ENCODE results near the gene NR6A1.
"Not testable (repeated sequence)": the region's sequence is repeated elsewhere in the genome, so short reads cannot be mapped to it uniquely, and the experiment has no call there.

The NR6A1 gene

DNA sequence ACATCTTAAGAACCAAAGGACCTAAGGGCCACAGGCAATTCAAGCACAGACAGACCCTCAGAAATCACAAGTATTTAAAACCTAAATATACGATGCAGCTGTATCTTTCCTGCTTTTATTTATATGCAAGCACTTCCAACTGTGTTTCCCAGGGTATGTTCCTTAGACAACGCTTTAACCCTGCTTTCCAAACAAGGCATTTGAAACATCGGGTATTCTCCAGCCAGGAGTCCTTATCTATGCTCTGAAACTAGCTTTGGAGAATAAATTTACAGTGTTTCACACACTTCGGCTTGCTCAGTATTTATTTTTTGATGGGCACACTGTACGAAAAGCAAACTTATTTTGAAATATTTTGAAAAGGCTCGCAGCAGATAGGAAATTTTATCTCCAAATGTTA, 13.5 kb downstream of the NR6A1 start:
- DNase-seq, result no peak

- no peak for DNase-seq
Observed at GRCh38 chr9:124756011-124756410, 15.1 kb downstream of the NR6A1 start.

DNA sequence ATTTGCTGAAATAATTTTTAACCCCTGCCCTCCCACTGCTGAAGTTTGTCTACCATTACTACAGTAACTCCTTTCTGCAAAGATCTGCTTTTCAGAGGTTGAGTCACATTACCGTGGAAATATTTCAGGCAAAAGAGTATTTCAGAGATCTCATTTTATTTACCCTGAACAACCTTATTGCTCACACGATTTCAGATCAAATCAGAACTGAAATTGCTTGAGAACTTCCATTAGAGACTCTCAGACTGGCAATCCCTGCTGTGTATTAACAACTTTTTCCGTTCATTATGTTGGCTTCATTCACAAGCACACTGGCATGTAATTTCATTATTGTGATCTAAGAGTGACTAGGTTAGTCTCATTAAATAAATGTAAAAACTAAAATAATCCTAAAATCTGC, 16.1 kb downstream of the NR6A1 start:
- DNase-seq, result no peak

DNA sequence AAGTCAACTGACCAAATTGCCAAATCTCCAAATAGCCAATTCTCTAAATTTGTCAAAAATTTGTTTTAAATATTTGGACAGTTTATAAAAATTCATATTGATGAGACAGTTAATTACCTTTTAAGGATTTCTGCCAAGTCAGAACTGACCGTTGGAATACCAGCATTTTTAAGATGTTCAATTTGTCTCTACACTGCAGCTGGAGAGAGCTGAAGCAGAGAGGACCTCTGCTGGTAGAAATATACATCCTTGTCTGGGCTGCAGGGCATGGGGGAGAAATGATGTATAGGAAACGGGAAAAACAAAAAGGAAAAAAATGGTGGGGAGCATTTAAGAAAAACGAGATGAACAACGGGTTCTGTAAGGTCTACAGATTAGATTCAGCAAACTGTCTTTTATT, 16.8 kb downstream of the NR6A1 start:
- DNase-seq, result no peak

DNA sequence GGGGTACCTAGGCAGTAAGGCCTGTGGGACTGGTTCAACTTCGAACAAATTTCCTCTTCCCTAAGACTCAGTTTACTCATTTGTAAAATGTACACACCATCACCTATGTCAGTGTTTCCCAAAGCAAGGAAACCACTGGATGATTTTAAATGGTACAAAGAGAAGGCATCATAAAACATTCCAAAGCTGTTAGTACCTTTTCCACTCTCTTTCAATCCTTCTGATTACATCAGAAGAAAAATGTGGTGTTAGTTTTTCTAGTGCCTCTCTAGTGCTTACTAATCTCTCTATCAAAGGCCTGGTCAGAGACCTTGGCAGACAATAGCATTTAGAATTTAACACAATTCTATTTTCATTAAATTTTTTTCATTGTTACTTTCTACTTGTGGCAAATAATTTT, 18.1 kb downstream of the NR6A1 start:
- DNase-seq, result no peak

DNA sequence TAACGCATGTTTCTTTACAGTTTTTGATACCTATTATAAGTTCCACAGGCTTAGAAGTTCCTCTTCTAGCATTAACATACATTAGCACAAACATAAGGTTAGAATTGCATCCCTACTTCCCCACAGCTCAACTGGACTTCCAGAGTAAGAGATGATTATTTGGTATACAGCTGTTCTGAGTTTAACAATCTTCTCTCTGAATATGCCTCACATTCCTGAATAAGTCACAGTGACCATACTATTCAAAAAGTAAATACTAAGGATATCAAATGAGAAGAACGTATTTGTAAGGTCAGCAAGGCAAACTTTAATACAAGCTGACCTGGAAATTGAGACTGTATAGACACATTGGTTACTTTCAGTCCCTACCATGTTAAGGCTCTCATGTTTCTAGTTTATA, 21.3 kb downstream of the NR6A1 start:
- no peak for DNase-seq

GRCh38 chr9:124749284-124749683, 21.8 kb downstream of the NR6A1 start:
- no peak for DNase-seq

DNA sequence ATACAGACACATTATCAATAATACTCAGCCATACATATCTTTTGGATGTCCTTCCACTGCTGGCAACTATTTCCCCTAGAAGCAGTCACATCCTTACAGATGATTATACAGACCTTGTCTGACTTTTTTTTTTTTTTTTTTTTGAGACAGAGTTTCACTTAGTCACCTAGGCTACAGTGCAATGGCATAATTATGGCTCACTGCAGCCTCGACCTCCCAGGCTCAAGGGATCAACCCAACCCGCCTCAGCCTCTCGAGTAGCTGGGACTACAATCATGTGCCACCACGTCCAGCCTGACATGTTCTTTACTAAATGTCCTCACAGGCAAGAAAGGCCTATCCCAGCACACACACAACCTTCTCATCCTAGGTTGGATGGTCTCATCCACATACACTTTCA, 24.0 kb downstream of the NR6A1 start:
- DNase-seq, result no peak

DNA sequence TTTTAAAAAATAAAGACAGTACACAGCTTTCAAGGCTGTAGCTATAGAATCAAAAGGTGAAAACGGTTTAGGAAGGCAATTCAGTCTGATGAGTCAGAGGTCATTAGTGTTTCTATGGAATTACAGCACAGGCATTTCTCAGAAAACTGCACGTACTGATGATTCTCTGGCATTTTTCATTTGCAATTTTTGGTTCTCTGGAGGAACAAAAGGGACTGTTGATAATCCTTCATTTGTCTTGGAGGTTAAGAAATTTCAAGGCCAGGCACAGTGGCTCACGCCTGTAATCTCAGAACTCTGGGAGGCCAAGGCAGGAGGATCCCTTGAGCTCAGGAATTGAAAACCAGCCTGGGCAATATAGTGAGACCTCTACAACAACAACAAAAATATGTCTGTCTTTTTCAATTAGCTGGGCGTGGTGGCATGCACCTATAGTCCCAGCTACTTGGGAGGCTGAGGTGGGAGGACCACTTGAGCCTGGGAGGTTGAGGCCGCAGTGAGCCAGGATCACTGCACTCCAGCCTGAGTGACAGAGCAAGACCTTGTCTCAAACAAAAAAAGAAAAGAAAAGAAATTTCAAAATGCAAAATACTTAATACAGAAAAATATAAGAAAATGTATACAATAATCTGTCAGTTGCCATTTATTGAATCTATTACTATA, 27.3 kb downstream of the NR6A1 start:
- no peak for DNase-seq

DNA sequence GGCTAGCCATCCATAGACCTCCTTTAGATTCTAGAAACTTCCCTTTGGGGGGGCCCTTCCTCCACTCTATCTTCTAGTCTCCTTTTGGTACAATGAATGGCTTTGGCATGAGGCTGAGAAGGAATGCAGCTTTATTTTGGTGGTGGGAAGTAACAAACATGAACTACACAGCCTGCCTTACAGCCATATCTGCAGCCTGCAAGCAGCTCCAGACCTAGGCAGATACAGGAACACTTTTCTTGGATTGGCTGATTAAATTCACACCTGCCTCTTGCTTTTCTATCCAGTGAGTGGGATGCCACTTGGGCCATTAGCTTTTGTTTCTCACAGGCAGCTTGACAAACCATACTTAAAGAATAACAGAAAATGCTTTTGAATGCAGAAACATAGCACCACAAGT, 28.2 kb downstream of the NR6A1 start:
- DNase-seq, result no peak

DNA sequence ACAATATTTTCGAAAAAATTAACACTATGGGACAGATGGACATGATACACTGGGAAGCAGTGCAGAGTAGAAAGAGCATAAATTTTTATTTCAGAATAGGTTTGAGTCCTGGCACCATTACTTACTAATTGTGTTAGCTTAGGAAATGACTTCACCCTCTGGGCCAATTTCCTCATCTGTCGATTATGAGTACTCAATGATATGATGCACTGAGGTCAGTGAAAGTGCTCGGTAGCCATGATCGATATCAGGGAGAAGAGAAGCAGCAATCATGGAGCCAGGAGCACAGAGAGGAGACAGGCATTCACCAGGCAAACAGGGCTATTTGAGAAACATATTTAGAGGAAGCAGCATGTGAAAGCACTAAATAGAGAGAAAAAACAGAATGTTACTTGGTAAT, 29.4 kb downstream of the NR6A1 start:
- DNase-seq, result no peak

DNA sequence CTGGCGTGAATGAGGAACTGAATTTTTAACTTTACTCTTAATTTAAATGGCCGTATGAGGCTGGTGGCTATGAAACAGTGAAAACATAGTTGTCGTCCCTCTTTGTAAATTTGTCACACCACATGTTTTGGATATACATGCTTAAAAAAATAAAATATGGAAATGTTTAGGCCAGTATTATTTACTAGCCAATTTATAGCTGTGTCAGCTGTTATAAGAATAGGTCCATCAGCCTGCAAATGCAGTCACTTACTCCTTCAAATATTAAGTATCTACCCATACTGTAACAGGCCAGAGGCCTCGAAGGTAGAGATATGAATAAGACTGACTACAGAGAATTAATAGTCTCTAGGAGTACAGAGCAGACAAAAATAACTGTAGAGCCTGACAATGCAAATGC, 30.0 kb downstream of the NR6A1 start:
- no peak for DNase-seq

DNA sequence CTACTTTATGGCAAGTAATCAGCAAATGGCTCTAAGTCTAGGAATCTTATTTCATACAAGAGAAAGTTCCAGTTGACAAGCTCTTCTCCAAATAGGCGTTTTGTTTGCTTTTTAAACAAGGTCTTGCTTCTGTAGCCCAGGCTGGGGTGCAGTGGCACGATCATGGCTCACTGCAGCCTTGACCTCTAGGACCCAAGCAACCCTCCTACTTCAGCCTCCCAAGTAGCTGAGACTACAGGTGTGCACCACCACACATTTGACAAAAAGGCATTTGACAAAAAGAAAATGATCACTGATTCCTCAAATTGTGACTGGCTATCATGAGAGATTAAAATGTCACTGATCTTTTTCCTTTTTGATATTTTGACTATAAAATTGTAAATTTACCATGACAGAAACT, 31.8 kb downstream of the NR6A1 start:
- no peak for DNase-seq

DNA sequence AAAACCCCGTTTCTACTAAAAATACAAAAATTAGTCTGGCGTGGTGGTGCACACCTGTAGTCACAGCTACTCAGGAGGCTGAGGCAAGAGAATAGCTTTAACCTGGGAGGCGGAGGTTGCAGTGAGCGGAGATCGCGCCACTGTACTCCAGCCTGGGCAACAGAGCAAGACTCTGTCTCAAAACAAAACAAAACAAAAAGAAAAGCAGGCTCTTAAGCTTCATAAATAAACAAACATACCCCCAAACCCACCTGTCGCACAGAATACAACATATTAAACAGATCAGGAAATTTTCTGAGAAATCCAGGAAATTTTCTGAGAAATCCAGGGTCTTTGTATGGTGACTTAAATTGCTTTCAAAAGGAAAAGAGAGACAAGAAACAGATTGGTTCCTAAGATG, 33.0 kb downstream of the NR6A1 start:
- DNase-seq, result not testable (repeated sequence)

DNA sequence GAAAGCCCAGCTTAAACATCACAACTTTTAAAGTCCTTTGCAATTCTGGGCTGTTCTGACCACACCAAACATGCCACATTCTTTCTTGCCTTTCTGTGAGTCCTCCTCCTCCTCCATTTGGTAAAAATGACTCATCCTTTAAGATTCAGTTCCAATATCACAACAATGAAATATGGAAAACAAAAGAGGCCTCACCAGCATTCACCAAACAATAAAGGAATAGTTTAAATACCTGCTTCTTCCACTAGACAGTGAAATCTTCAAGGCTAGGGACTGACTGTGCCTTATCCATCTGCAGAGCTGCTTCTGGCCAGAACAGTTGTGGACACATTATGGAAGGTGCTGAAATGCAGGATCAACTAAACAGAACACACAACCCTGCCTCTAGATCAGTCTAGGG, 36.0 kb downstream of the NR6A1 start:
- DNase-seq, result no peak

DNA sequence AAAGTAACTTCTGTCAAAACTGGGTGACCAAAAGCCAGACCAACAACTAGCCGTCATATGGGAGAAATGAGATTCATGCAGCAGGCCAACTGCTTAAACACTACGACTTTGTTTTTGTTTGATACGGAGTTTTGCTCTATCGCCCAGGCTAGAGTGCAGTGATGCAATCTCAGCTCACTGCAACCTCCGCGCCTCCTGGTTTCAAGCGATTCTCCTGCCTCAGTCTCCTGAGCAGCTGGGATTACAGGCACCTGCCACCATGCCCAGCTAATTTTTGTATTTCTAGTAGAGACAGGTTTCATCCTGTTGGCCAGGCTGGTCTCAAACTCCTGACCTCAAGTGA, 36.4 kb downstream of the NR6A1 start:
- DNase-seq, result not testable (repeated sequence)

GRCh38 chr9:124733964-124734740, 37.0 kb downstream of the NR6A1 start:
- no peak for DNase-seq

DNA sequence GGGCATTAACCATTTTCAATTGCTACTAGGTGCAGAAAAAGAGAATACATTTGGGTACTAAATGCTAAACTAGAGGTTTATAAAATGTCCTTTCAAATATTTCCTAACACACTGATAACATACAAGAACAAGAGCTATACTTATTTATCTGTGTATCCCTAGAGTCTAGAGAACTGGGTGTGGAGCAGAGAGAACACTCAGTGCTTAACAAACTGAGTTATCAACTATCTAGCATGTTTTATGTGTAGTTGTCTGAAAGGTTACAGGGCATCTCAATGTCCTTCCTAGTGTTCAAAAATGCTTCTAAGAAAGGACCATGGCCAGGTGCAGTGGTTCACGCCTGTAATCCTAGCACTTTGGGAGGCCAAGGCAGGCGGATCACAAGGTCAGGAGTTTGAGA, 40.3 kb downstream of the NR6A1 start:
- no peak for DNase-seq

- DNase-seq, result no peak
Observed at GRCh38 chr9:124726886-124727285, 44.2 kb downstream of the NR6A1 start.

GRCh38 chr9:124725068-124725452, 46.1 kb downstream of the NR6A1 start:
- no peak for DNase-seq

DNA sequence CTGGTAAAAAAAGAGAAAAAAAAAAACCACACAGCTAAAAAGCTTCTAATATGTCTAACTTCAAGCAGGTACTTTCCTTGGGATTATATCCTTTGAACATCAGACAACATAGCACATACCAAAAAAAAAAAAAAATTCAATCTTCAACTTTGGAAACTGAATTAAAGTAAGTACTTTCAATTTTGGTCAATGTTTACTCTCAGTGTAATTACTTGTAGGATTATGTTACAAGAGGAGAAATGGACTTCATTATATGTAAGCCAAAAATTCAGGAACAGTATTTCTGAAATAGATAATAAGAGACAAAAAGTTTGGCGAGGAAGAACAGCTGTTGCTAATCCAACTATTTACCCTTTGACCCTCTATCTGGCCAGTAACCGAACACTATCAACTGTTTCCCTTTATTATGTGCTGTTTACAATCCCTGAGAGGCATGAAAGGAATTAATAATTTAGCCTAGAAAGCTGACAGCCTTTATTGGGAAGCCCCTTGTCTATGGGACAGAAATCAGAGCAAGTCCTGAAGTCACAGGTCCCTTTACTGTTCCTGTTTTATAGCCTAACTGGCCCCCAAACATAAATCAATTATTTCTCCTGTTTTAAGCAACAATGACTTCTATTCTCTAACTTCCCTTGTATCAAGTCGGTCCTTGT, 46.6 kb downstream of the NR6A1 start:
- DNase-seq, result no peak

GRCh38 chr9:124723352-124723751, 47.8 kb downstream of the NR6A1 start:
- no peak for DNase-seq

DNA sequence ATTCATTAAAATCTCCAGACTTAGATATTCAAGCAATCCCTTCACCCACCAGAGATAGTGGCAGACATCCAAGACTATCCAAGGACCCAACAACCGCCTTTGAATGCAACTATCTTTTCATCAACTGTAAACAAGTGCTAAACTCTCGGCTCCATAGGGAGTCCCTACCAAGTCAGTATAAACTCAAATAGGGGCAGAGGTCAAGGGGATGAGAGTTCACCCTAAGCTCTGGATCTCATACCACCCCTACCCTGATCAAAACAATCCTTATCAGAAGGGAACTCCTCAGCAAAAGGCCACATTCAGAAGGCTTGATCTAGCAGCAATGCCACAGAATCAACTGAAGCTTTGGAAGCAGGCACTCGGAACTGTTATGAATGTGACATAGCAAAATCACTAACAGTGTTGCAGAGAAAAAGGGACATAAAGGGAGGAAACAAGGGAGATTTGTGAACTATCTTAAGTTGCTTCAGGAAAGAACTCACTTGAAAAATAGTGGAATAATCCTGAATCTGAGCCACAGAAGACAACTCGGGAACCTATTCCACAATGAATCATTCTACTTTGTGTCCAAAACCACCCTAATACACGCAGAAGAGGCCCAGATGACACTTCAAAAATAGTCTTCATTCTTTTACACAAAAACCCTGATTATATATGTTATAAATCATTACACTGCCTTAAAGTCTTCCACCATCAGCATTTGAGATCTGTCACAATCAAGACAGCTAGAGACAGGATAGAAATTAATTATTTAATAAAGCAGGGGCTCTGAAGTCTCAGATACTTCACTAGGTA, 49.8 kb downstream of the NR6A1 start:
- DNase-seq, result no peak

Data from SIG-M5 (cell line).